Endothelial cell of umbilical vein (primary cell): ENCODE data around the gene RBPJ.

Source experiments
- JUN ChIP-seq: IDR thresholded peaks from 2 replicates; pipeline ENCODE4 v1.6.1; 2011; ENCODE audit warnings: borderline replicate concordance, low read depth; ENCODE audit not compliant: insufficient read length, insufficient read depth
- TF ChIP-seq, protein P1 (sequence below), 2 donors: IDR thresholded peaks; 1 replicate in 1 of 2; 2 replicates in 1 of 2; pipeline ENCODE4 v1.5.1; 2011; ENCODE audit warnings: low read length in 2 of 2, mild to moderate bottlenecking in 2 of 2, moderate library complexity in 2 of 2, control low read depth in 1 of 2, inconsistent platforms in 1 of 2, low read depth in 1 of 2; ENCODE audit not compliant: insufficient read depth in 1 of 2; ENCODE audit errors: extremely low read depth in 1 of 2

- TF ChIP-seq, protein P1, sequence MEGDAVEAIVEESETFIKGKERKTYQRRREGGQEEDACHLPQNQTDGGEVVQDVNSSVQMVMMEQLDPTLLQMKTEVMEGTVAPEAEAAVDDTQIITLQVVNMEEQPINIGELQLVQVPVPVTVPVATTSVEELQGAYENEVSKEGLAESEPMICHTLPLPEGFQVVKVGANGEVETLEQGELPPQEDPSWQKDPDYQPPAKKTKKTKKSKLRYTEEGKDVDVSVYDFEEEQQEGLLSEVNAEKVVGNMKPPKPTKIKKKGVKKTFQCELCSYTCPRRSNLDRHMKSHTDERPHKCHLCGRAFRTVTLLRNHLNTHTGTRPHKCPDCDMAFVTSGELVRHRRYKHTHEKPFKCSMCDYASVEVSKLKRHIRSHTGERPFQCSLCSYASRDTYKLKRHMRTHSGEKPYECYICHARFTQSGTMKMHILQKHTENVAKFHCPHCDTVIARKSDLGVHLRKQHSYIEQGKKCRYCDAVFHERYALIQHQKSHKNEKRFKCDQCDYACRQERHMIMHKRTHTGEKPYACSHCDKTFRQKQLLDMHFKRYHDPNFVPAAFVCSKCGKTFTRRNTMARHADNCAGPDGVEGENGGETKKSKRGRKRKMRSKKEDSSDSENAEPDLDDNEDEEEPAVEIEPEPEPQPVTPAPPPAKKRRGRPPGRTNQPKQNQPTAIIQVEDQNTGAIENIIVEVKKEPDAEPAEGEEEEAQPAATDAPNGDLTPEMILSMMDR (IDR thresholded peaks at IDR 0.05; ENCODE audit: extremely low read depth in 1 of 2, insufficient read depth in 1 of 2, low read depth in 1 of 2, low read length in 2 of 2), result no peak
- TF ChIP-seq JUN, result no peak
Measured at GRCh38 chr4:26397086-26397485, 76.3 kb downstream of the RBPJ start.
